HuH-7 (cell line): ENCODE results near the gene GPR149.

ENCODE experiments used
- DNase-seq: peaks from one replicate; pipeline ENCODE4 v3.0.0; 2011; ENCODE audit warnings: low spot score

The GPR149 gene

DNA sequence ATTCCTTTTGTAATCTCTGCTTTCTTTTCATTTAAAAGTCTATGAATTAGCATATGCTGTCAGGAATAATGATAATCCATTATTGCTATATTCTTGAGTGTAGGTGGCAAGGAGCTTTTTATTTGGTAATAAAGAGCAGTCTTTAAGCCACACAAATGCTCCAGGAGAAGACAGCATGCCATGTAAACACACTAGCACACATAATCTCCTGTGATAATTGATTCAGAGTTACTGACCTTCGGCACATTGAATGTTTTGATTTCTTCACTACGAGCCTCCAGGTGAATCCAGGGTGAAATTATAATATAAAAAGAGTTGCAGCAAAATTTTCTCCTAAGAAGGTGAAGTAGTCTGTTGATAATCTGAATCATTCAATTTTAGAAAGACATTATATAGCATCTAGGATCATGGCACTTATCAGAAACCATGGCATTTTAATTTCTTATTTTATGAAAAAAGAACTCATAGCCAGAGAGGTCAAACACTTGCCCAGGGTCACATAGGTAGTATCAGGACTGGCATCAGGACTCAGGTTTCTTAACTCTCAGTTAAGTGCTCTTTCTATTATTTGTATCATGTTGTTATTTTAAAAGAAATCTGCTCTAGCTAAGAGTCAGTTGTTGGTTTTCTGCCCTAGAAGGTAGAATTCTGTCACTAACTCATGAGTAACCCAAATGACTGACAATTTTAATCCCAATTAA is 84.4 kb downstream of the GPR149 start:
- no peak for DNase-seq

DNA sequence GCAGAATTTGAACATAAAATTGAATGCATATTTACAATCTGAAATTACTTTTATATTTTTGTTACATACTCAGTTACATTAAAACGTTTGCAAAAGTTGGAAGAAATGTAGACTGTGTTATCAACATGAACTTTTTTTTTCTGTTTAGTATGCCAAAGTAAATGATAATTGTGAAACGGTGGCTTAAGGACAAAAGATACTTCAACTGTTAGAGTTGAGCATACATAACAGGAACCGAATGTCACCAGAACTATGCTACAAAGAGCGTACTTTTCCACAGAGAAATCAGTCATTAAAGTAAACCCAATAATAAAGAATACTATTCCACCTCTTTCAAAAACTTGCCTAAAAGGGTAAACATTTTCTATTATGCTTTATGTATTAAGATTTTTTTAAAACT is 91.4 kb downstream of the GPR149 start:
- no peak for DNase-seq

DNA sequence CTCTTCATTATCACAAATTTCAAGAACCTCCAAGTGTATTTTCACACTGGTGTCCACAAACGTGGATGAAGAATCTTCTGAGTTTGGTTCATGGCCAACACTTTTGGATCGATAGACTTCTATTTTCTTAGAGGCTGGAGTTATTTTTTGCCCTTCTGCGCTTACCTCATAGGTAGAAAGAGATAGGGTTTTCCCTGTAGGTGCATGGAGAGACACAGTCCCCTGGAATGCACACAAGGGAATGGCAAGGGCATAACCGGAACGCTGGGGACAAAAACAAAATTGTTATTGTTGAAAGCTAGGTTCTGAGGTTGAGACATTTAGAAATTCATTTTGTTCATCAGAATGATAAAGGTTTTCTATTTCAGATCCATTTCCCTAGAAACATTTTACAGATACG is 92.0 kb downstream of the GPR149 start:
- no peak for DNase-seq

DNA sequence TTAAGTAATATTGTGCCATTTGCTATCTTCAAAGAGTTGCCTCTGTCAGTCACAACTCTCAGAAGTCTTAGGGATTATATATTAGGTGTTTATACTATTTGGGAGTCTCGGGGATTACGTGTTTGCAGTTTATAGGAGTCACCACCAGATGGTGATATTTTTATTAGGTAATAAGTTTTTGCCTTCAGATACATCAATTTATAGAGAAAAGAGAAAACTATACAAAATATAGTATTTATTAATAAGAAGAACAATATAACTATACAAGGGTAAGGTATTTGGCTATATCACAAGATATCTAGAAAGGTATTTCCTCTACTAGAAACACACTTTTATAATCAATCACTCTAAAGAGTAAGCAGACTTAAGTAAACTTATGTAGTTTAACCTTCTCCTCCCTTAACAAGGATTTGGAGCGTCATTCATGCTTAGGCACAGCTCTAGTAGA is 95.0 kb downstream of the GPR149 start:
- DNase-seq, result peak; percentile 8

DNA sequence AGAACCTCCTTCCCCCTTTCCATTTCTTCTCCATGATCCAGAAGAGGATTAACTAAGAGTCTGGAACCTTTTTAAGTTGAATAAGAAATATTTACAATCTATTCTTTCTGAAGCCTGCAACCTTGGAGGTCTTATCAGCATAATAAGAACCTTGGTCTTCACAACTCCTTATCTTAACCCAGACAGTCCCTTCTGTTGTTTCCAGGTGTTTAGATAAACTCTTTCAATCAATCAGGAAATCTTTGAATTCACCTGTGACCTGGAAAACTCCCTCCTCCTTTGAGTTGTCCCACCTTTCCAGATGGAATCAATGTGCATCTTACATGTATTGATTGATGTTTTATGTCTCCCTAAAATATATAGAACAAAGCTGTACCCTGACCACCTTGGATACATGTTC is 102.1 kb downstream of the GPR149 start:
- DNase-seq, result no peak

DNA sequence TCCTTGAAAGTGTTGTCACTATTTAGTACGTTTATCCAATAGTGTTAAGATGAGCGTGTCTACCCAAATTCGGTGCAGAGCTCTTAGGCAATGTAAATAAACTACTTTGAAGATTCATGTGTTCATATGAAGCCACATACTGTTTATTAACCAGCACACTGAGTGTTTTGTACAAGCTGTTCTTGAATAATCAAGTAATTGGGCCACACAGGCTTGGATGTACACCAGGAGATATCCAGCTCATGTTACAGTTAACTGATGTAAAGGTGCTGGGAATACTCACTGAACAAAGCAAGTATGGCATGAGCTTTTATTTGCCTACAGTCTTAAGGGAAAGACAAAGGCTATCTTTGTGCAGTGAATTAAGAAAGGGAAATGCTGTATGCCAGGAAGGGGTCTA is 105.1 kb downstream of the GPR149 start:
- DNase-seq, result no peak

DNA sequence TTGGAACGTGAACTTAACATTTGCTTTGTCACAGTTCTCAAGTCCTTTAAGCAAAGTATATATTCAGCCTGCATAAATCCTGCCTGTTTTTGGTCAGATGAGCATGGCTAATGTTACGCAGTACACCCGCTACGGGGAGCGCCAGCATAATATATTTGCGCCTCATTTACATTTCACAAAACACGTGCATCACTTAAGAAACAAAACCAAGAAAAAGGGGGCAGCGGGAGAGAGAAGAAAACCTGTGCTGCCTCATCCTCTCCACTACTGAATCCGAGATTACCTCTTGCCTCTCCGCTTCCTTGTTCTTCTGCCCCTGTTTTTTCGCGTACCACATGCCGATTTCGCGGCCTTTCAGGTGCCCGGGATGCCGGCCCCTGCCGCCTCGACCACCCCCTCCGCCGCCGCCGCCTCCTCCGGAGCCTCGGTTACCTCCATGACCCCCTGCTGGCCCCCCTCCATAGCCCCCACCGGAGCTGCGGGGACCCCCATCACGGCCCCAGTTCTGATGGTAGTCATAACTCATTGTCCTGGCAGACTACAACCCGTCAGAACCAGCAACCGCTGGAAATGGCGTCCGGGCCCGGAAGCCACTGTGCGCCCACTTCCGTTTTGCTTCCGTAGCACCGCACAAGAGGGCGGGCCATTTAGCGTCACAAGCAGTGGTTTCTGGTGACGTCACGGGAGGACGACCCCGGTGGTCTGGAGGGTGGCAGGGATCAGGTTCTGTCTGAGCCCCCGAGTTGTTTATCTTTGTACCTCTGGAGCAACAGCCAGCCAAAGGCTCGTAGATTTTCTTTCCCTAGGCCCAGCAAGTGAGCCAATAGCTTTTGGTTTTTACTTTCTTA is 105.9 kb downstream of the GPR149 start, which contains the start of gene DHX36:
Gene DHX36 (minus strand): TSS at position 597 of the 848 bp plus-strand sequence. CDS start 71 bp downstream, at position 526.
- peak; percentile 71 for DNase-seq

DNA sequence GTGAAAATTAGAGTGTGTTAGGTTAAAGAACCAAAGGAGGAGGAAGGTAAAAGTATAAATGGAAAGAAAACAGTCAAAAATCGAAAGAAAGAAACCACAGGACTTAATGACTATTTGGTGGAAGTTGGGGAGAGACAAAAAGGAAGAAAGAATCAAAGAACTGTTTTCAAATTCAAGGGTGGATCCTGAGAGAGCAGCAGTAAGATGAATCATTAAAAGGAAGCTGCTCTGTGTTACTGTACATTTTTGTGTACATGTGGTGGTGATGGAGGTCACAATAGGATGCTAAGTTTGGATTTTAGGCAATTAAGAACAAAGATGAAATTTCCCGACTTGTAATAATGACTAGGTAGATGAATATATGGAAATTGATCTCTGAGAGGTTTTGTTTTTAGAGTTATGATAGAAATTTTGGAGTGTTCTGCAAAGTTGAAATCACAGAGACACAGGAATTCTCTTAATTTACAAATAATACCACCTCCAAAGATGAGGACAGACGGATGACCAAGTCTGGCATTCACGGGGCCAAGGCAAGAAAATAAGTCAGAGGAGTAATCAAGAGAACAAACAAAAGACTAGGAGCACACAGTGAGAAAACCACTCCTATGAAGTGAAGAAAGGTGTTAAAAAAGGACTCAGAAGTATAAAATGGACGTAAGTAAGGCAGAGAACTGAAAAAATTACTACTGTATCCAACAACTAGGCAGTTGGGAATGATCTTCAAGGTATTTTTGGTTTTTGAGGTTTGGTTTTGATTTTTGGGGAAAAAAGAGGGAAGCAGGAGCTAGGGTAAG is 112.8 kb downstream of the GPR149 start:
- DNase-seq, result no peak

DNA sequence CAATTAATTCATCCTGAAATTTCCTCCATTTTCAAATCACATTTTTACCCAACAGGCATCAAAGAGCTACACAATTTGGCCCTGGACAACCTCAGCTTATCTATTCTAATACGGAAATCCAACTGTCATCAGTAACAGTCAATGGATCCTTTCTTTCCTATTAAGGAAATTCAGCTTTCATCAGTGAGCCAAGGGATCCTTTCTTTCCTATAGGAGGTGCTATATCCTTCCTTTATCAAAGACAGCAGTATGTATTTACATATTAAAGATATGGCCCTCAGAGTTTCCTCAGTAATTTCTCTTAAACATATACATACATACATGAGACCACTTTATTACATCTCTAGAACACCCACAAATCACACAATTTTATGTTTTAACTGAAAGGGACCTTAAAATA is 115.8 kb downstream of the GPR149 start:
- no peak for DNase-seq

DNA sequence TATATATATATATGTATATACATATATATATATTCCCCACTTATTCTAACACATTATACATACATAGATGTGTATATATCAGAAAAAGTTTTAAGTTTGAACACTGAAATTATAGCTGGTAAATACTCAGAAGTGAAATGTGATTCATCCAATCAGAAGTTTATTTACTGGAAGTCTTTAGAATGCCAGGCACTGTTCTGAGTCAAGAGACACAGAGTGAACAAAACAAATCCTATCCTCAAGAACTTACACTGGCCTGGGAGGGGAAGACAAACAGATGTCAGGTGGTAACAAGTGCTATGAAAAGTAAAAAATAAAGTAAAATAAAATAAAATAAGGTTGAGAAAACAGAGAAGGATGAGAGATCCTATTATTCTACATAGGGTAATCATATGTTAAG is 119.2 kb downstream of the GPR149 start:
- DNase-seq, result no peak

DNA sequence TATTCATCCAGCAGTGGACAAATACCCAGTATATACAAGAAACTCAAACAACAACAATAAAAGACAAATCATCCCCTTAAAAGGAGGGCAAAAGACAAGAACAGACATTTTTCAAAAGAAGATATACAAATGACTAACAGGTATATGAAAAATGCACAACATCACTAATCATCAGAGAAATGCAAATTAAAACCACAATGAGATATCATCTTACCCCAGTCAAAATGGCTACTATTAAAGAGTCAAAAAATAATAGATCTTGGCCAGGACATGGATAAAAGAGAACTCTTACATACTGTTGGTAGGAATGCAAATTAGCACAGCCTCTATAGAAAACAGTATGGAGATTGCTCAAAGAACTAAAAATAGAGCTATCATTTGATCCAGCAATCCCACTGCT is 122.6 kb downstream of the GPR149 start:
- DNase-seq, result no peak

DNA sequence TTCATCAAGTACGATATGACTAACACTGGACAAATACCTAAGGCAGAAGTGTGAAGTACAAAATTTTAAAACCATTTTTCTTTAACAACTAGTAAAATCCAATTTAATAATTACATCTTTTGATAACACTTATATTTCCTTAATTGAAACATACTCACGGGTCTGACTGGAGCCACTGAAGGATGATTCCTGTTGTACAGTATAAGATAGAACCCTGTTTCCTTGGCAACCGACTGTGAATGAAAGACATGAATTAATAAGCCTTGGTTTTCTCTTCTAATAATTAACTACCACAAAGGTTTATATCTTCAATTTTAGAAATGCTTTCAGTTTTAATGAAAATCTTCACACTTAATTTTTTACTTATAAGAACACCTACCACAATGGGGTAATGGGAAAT is 125.1 kb downstream of the GPR149 start:
- DNase-seq, result no peak

DNA sequence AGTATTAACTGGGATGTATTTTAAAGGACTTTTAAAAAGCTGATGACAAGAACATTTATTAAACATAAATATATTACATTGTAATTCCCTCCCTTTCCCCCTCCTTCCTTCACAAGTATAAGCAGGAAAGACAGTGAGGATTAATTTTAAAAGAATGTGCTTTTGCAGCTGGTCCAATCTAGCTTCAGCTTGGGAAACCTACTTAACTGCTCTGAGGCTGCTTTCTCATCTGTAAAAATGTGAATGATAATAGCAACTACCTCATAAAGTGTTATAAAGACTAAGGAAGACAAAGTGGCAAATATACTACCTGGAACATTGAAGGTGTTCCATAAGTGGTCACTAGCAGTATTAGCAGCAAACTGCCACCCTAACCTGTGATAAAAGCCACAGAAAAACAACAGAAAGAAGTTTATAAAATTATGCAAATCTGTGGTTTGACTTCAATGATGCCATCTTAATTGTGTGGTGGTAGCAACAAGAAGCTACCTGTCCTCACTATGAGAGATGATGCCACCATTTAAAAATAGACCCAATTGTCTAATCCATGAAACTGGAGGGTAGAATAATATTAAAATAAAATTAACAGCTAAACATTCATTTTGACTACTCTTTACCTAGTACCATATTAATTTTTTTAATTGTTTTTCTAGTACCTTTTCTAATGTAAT is 125.7 kb downstream of the GPR149 start:
- DNase-seq, result no peak

DNA sequence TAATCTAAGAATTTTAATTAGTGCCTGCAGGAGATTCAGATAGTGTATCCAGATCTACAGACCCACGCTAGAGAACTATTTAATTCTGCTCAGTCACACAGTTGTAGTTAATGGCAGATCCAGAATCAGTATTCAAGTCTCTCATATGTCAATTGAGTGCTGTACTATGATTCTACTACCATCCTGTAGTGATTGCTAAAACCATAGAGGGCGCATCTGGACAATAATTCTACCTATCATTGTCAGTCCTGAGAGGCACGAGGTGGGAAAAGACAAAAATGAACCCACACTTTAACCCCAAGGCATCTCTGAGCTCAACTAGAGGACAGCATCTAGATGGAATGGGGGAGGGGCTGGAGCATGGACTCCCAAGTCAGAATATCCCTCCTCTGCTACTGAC is 128.4 kb downstream of the GPR149 start:
- DNase-seq, result no peak

DNA sequence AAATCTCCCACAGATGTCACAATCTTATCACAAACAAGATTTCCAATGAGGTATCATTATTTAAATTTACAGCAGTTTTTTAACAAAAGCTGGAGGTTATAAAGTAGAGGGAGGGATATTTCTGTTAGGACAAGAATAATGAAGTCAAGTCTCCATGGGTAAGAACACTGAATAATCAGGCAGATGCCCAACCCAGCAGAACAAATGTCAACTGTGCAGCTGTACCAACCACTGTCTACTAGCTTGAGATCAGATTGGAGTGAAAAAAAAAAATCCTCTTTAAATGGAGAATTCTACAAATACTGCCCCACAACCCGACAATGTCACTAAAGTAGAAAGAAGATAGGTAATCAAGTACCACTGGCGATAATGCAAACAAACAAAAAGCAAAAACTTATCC is 136.0 kb downstream of the GPR149 start:
- DNase-seq, result no peak

DNA sequence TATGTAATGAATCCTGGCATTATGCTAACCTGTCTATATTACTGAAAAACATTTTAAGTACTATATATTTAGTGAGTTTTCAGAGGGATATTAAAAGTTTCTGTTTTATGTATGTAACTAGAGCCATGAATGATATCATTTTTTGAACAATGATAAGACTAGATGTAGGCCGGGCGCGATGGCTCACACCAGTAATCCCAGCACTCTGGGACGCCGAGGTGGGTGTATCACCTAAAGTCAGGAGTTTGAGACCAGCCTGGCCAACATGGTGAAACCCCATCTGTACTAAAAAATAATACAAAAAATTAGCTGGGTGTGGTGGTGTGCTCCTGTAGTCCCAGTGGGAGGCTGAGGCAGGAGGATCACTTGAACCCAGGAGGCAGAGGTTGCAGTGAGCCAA is 139.8 kb downstream of the GPR149 start:
- DNase-seq, result no peak
